HepG2 (cell line): Measurements from ENCODE around the gene SNRPN. TPM values are rescaled to one million over a fixed set of nuclear protein-coding genes. Genes with fewer than 3 reads are reported as not detected.

Source experiments
- ATAC-seq: fragments of 200-7000 bp; cut with Tn5 transposase; 3 replicates; pipeline ENCODE4 v1.9.1; 2020; ENCODE audit warnings: mild to moderate bottlenecking, moderate library complexity
- BruUV-seq: library from RNA; stranded (reverse); fragments of 400-500 nt; replicated peaks from 2 replicates; lab custom pipeline; 2021; lab: Mats Ljungman, UMichigan
- CTCF ChIA-PET: fragments of 300-600 bp; formaldehyde crosslinking; extraction: SDS; loops from one replicate; lab custom pipeline; 2021; ENCODE audit warnings: low total read pairs, inconsistent platforms, low intra/inter-chr PET ratio; lab: Yijun Ruan, JAX
- POLR2A ChIA-PET: fragments of 350-600 bp; sonication (Branson Sonifier 250); formaldehyde crosslinking; loops from one replicate; lab custom pipeline; 2020; ENCODE audit warnings: antibody characterized with exemption, inconsistent platforms; lab: Yijun Ruan, JAX
- DNase-seq: peaks from one replicate; pipeline ENCODE4 v3.0.0-alpha.2; 2015; ENCODE audit warnings: low spot score
- FAIRE-seq: peaks from 3 replicates; lab custom pipeline; 2011; peaks lifted over from hg19 to GRCh38; lab: Jason Lieb, UNC
- H2AFZ ChIP-seq: one replicate; pipeline ENCODE4 v1.6.1; 2011; ENCODE audit warnings: low read length, inconsistent platforms
- H3K27ac ChIP-seq: fragments of 300-600 bp; 3 replicates; pipeline ENCODE4 v1.8.0; 2011; ENCODE audit warnings: mixed run types, mild to moderate bottlenecking, mixed read lengths, low read length, inconsistent platforms; ENCODE audit not compliant: insufficient read depth; ENCODE audit errors: extremely low read length
- H3K27me3 ChIP-seq, 2 experiments: fragments of 200-600 bp in 1 of 2; 2 replicates in 1 of 2; 3 replicates in 1 of 2; pipeline versions ENCODE4 v1.6.0 to v1.8.0; 2011; ENCODE audit warnings: low read length in 2 of 2, mild to moderate bottlenecking in 2 of 2, moderate library complexity in 2 of 2, inconsistent platforms in 1 of 2; ENCODE audit not compliant: insufficient read depth in 2 of 2, control insufficient read depth in 1 of 2
- H3K36me3 ChIP-seq, 2 experiments: fragments of 200-600 bp in 1 of 2; replicated peaks in 1 of 2; 2 replicates in 1 of 2; 3 replicates in 1 of 2; pipeline versions ENCODE4 v1.5.1 to v1.8.0; 2011; ENCODE audit warnings: low read length in 2 of 2, inconsistent platforms in 1 of 2; ENCODE audit not compliant: insufficient read depth in 2 of 2, control insufficient read depth in 1 of 2
- H3K4me1 ChIP-seq: 2 replicates; pipeline ENCODE4 v1.5.1; 2012; ENCODE audit warnings: low read length, inconsistent platforms; ENCODE audit not compliant: insufficient read depth
- H3K4me2 ChIP-seq: 2 replicates; pipeline ENCODE4 v1.6.0; 2011; ENCODE audit warnings: low read depth, low read length, inconsistent platforms
- H3K4me3 ChIP-seq, 3 experiments: fragments of 200-600 bp in 1 of 3; sonication (generic), shearing (Covaris generic) in 1 of 3; replicated peaks in 1 of 3; 2 replicates each; pipeline ENCODE4 v1.5.1; 2011 to 2016; ENCODE audit warnings: low read length in 3 of 3, inconsistent platforms in 2 of 3, low read depth in 2 of 3, mild to moderate bottlenecking in 2 of 3, control low read depth in 1 of 3, mixed read lengths in 1 of 3; ENCODE audit not compliant: insufficient read depth in 1 of 3
- H3K79me2 ChIP-seq: one replicate; pipeline ENCODE4 v1.6.1; 2011; ENCODE audit warnings: low read length, inconsistent platforms; ENCODE audit not compliant: insufficient read depth
- H3K9ac ChIP-seq: 2 replicates; pipeline ENCODE4 v1.6.0; 2011; ENCODE audit warnings: mild to moderate bottlenecking, low read depth, low read length, inconsistent platforms; ENCODE audit not compliant: insufficient read depth
- H3K9me3 ChIP-seq: 2 replicates; pipeline ENCODE4 v1.5.1; 2012; ENCODE audit warnings: mild to moderate bottlenecking, low read length
- H4K20me1 ChIP-seq: 2 replicates; pipeline ENCODE4 v1.6.0; 2011; ENCODE audit warnings: inconsistent platforms, mild to moderate bottlenecking, low read length, moderate library complexity; ENCODE audit not compliant: insufficient read depth
- EHMT2 ChIP-seq: fragments of 200-600 bp; sonication (generic); IDR thresholded peaks from 2 replicates; pipeline ENCODE4 v1.7.0; 2017; ENCODE audit warnings: antibody characterized with exemption, low read depth, low read length, borderline replicate concordance
- LCORL ChIP-seq, 2 experiments: fragments of 450-650 bp in 1 of 2; sonication (generic) in 1 of 2; formaldehyde crosslinking in 1 of 2; IDR thresholded peaks; 2 replicates each; pipeline versions ENCODE4 v1.5.0 to v1.6.1; 2017 to 2020; ENCODE audit warnings: antibody characterized with exemption in 1 of 2, missing genetic modification reagents in 1 of 2
- MAF1 ChIP-seq: sonication (generic); formaldehyde crosslinking; IDR thresholded peaks from 2 replicates; pipeline ENCODE4 v1.5.0; 2020; ENCODE audit warnings: missing genetic modification reagents, borderline replicate concordance
- NR2C2 ChIP-seq: sonication (generic); formaldehyde crosslinking; IDR thresholded peaks from 2 replicates; pipeline ENCODE4 v1.4.0; 2020; ENCODE audit warnings: missing genetic modification reagents, mild to moderate bottlenecking, moderate library complexity, borderline replicate concordance
- SMC3 ChIP-seq: IDR thresholded peaks from 2 replicates; pipeline ENCODE4 v1.6.1; 2011; ENCODE audit warnings: low read length, improper control_type of control experiment
- XRCC5 ChIP-seq: fragments of 200-400 bp; formaldehyde crosslinking; optimal IDR thresholded peaks from 2 replicates; pipeline ENCODE3; 2017; ENCODE audit warnings: mild to moderate bottlenecking, low read length
- WGBS: methylation state at CpG from one replicate; pipeline ENCODE4 v1.1.6; 2017; ENCODE audit warnings: low lambda C conversion rate; 5-methylcytosine and 5-hydroxymethylcytosine counted together
- in situ Hi-C: cut with HindIII; loops from 2 replicates; pipeline ENCODE4 v1.10.0; 2017; ENCODE audit warnings: low pct_unique_long_range_greater_than_20kb; ENCODE audit not compliant: extremely low pct_ligation_motif_present
- intact Hi-C: fragments of 100-400 bp; cut with micrococcal nuclease; formaldehyde crosslinking; loops from one replicate; pipeline ENCODE4 v1.10.0; 2022; ENCODE audit not compliant: unreplicated experiment
- polyA plus RNA-seq, 8 experiments: library from polyadenylated mRNA; depleted of rRNA in 3 of 8; stranded (reverse) in 7 of 8; unstranded in 1 of 8; fragments of >200 nt; fragmentation: Illumina TruSeq in 4 of 8; extraction: Trizol in 4 of 8; gene quantifications; 2 replicates each; pipeline versions ENCODE4 v1.2.1 to v1.2.3, GENCODE V29; 2011 to 2016; ENCODE audit warnings: low read depth in 4 of 8, missing spikeins in 1 of 8, mixed read lengths in 1 of 8; ENCODE audit not compliant: insufficient read depth in 1 of 8
- total RNA-seq, 5 experiments: library from RNA; depleted of rRNA; stranded (reverse); fragments of >200 nt; fragmentation: Illumina TruSeq; extraction: Trizol; gene quantifications; 2 replicates each; pipeline ENCODE4 v1.2.3, GENCODE V29; 2016; ENCODE audit warnings: low read depth in 1 of 5
- TF ChIP-seq, protein P1 (sequence below): sonication (generic); formaldehyde crosslinking; IDR thresholded peaks from 2 replicates; pipeline ENCODE4 v1.9.0; 2021; ENCODE audit warnings: missing genetic modification reagents, mild to moderate bottlenecking, borderline replicate concordance
- TF ChIP-seq, protein P2 (sequence below): sonication (generic); formaldehyde crosslinking; IDR thresholded peaks from 2 replicates; pipeline ENCODE4 v1.4.0; 2020; ENCODE audit warnings: missing genetic modification reagents, mild to moderate bottlenecking, borderline replicate concordance

SNRPN gene
- total and polyA plus RNA-seq, 2 of the 13 experiments (the other 11 are each of a cell fraction or from before 2014, with no cell fraction given): 133 to 212 TPM

DNA sequence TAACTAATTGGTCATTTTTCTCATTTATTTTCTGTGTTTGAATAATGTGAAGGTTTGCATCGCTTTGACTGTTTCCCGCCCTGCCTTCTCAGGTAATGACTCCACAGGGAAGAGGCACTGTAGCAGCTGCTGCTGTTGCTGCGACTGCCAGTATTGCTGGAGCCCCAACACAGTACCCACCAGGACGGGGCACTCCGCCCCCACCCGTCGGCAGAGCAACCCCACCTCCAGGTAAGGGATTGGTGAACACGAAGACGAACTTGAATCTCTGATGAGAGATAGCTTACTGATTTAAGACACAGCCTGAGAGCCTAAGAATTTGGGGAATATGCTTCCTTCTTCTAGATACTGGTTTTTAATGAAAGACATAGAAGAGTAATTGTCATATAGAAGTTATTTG lies 22.9 kb downstream of the SNRPN start:
- ATAC-seq: no peak
- Histone ChIP-seq H3K27ac (no peak overlapping the region), H2AFZ (no peak overlapping the region), H3K27me3 (no peaks in the 10 kb centered on the region), H3K9ac (no peak overlapping the region), H3K4me3 (no peak overlapping the region), H3K4me1 (no peaks in the 10 kb centered on the region), H3K4me2 (no peak overlapping the region), H3K36me3 (peaks cover 0 to 36% of the 10 kb centered on the region in 2 experiments; a peak in 4 of 5 replicates), H4K20me1 (no peaks in the 10 kb centered on the region), H3K9me3 (peaks cover 66% of the 10 kb centered on the region), H3K79me2 (peaks cover 2% of the 10 kb centered on the region)
- in situ Hi-C loops (no loop called here), intact Hi-C loops (no loop called here)
- ChIA-PET POLR2A (no interaction called here), CTCF (no interaction called here)
- WGBS: 62% methylated on average over 9 of the region's 9 CpGs
- no peak for FAIRE-seq
- TF ChIP-seq, protein P1, sequence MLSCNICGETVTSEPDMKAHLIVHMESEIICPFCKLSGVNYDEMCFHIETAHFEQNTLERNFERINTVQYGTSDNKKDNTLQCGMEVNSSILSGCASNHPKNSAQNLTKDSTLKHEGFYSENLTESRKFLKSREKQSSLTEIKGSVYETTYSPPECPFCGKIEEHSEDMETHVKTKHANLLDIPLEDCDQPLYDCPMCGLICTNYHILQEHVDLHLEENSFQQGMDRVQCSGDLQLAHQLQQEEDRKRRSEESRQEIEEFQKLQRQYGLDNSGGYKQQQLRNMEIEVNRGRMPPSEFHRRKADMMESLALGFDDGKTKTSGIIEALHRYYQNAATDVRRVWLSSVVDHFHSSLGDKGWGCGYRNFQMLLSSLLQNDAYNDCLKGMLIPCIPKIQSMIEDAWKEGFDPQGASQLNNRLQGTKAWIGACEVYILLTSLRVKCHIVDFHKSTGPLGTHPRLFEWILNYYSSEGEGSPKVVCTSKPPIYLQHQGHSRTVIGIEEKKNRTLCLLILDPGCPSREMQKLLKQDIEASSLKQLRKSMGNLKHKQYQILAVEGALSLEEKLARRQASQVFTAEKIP (CRISPR knock-in tag): no peak
- TF ChIP-seq, protein P2, sequence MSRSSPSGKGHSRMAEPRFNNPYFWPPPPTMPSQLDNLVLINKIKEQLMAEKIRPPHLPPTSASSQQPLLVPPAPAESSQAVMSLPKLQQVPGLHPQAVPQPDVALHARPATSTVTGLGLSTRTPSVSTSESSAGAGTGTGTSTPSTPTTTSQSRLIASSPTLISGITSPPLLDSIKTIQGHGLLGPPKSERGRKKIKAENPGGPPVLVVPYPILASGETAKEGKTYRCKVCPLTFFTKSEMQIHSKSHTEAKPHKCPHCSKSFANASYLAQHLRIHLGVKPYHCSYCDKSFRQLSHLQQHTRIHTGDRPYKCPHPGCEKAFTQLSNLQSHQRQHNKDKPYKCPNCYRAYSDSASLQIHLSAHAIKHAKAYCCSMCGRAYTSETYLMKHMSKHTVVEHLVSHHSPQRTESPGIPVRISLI (CRISPR knock-in tag): no peak
- TF ChIP-seq SMC3 (no peak), EHMT2 (no peak), XRCC5 (no peak), MAF1 (no peak), LCORL (IDR thresholded peaks at IDR 0.05) (no peak), LCORL (CRISPR knock-in tag; IDR thresholded peaks at IDR 0.05) (no peak), NR2C2 (CRISPR knock-in tag) (no peak)
- BruUV-seq: no TSS peak
- DNase-seq: no peak
